ENCODE results near the gene PHOSPHO1. TPM values are rescaled to one million over a fixed set of nuclear protein-coding genes. Genes with fewer than 3 reads are reported as not detected.
"Not testable (repeated sequence)": the region's sequence is repeated elsewhere in the genome, so short reads cannot be mapped to it uniquely, and the experiment has no call there.

The PHOSPHO1 gene
- total RNA-seq, 2 experiments from 2014 or later = not detected

- Histone ChIP-seq H4K20me1 (ENCODE audit: insufficient read depth, low read length) (no peaks in the 10 kb centered on the region), H2AFZ (ENCODE audit: low read length) (0 out of 2 replicates have a peak overlapping the region, but pooled peaks have one; percentile 3), H3K4me3 (ENCODE audit: low read depth, low read length, poor library complexity, severe bottlenecking) (no peak overlapping the region), H3K36me3 (ENCODE audit: insufficient read depth, low read length) (no peaks in the 10 kb centered on the region), H3K4me1 (ENCODE audit: insufficient read depth, low read length, poor library complexity, severe bottlenecking) (peaks cover 6% of the 10 kb centered on the region), H3K4me2 (ENCODE audit: low read length) (no peak overlapping the region), H3K9me2 (ENCODE audit: insufficient read depth, low read length) (no peaks in the 10 kb centered on the region), H3K27ac (ENCODE audit: low read depth, low read length, poor library complexity, severe bottlenecking) (no peak overlapping the region), H3K79me2 (ENCODE audit: insufficient read depth, low read depth, low read length) (no peaks in the 10 kb centered on the region), H3K9me3 (ENCODE audit: low read length) (peaks cover 22% of the 10 kb centered on the region; the same call in 1 of the 2 replicates)
- BruUV-seq (replicated peaks) = no TSS peak
- POLR2A ChIA-PET = interaction anchor here (0.7 kb wide), 1 partner anchor 13 kb away, joined by 3 read pairs; no protein-coding TSS in a partner anchor
- TF ChIP-seq EZH2phosphoT487 (IDR thresholded peaks at IDR 0.05; ENCODE audit: borderline replicate concordance, low read depth, low read length) (no peak), CTCF (conservative IDR thresholded peaks at IDR 0.05; ENCODE audit: low read length) (peak; percentile 97)
- CTCF ChIA-PET (ENCODE audit: unreplicated experiment) = interaction anchor here (1.9 kb wide), 1 partner anchor 46 kb away, joined by 11 read pairs; no protein-coding TSS in a partner anchor
- intact Hi-C loops (cut with micrococcal nuclease; ENCODE audit: unreplicated experiment) = loop anchor here (1.0 to 2.0 kb wide), 2 partner anchors 47 to 110 kb away; no protein-coding TSS in a partner anchor
- DNase-seq (ENCODE audit: low spot score) = peak; percentile 65
These were observed 50.3 kb downstream of the PHOSPHO1 start for GRCh38 chr17:49180303-49180702.

- H3K4me3 ChIP-seq (ENCODE audit: low read depth, low read length, poor library complexity, severe bottlenecking); H3K9me2 ChIP-seq (ENCODE audit: insufficient read depth, low read length); H3K4me2 ChIP-seq (ENCODE audit: low read length); H3K27ac ChIP-seq (ENCODE audit: low read depth, low read length, poor library complexity, severe bottlenecking); H3K4me1 ChIP-seq (ENCODE audit: insufficient read depth, low read length, poor library complexity, severe bottlenecking); BruUV-seq (replicated peaks); DNase-seq (ENCODE audit: low spot score); H3K36me3 ChIP-seq (ENCODE audit: insufficient read depth, low read length); H2AFZ ChIP-seq (ENCODE audit: low read length); H4K20me1 ChIP-seq (ENCODE audit: insufficient read depth, low read length); H3K9me3 ChIP-seq (ENCODE audit: low read length); intact Hi-C loops (cut with micrococcal nuclease; ENCODE audit: unreplicated experiment); H3K79me2 ChIP-seq (ENCODE audit: insufficient read depth, low read depth, low read length): not testable (repeated sequence)
- ChIA-PET CTCF (ENCODE audit: unreplicated experiment) (interaction anchor here (0.6 kb wide), 1 partner anchor 34 kb away, joined by 14 read pairs; the partner anchor contains the start of genes ABI3 and GNGT2), POLR2A (interaction anchor here (0.6 kb wide), 1 partner anchor 81 kb away, joined by 5 read pairs; no protein-coding TSS in a partner anchor)
These were observed 54.6 kb downstream of the PHOSPHO1 start for GRCh38 chr17:49175978-49176377.

Other genes with a start within 250 kb of the PHOSPHO1 start
- 14.8 and 18.9 TPM in 2 replicates for gene IGF2BP1, start 233.4 kb downstream of the PHOSPHO1 start, total RNA-seq (2014; rRNA removed; shearing (Covaris generic))
- 46.4 and 53.8 TPM in 2 replicates for gene IGF2BP1, start 233.4 kb downstream of the PHOSPHO1 start, total RNA-seq (2022)
- not detected in 2 replicates for gene B4GALNT2, start 98.0 kb downstream of the PHOSPHO1 start, total RNA-seq (2014; rRNA removed; shearing (Covaris generic))
- gene B4GALNT2, start 98.0 kb downstream of the PHOSPHO1 start, total RNA-seq (2022) = not detected in 2 replicates
- gene GNGT2, start 20.2 kb downstream of the PHOSPHO1 start, total RNA-seq (2014; rRNA removed; shearing (Covaris generic)) = 13.3 and 15.4 TPM in 2 replicates
- gene GNGT2, start 20.2 kb downstream of the PHOSPHO1 start, total RNA-seq (2022) = 32.6 and 33.4 TPM in 2 replicates
- gene ABI3, start 20.1 kb downstream of the PHOSPHO1 start, total RNA-seq (2014; rRNA removed; shearing (Covaris generic)) = 16.8 and 24.0 TPM in 2 replicates
- gene ABI3, start 20.1 kb downstream of the PHOSPHO1 start, total RNA-seq (2022) = 23.6 and 29.5 TPM in 2 replicates
- gene ZNF652, start 131.5 kb upstream of the PHOSPHO1 start, total RNA-seq (2014; rRNA removed; shearing (Covaris generic)) = 35.4 and 36.8 TPM in 2 replicates
- 69.7 and 81.0 TPM in 2 replicates for gene ZNF652, start 131.5 kb upstream of the PHOSPHO1 start, total RNA-seq (2022)
- gene PHB1, start 184.1 kb upstream of the PHOSPHO1 start, total RNA-seq (2014; rRNA removed; shearing (Covaris generic)) = 131 and 137 TPM in 2 replicates
- 175 and 217 TPM in 2 replicates for gene PHB1, start 184.1 kb upstream of the PHOSPHO1 start, total RNA-seq (2022)